Activated CD8-positive, alpha-beta T cell treated with anti-CD3 and anti-CD28 coated beads for 36 hours (primary cell): ENCODE results near the gene UBN1. TPM values are rescaled to one million over a fixed set of nuclear protein-coding genes. Genes with fewer than 3 reads are reported as not detected.

Experiments used
- ATAC-seq: fragments of 200-7000 bp; cut with Tn5 transposase; one replicate; pipeline ENCODE4 v1.10.0; 2021; ENCODE audit warnings: mild to moderate bottlenecking, moderate library complexity
- CTCF ChIA-PET: fragments of 350-600 bp; sonication (Branson Sonifier 250); formaldehyde crosslinking; loops from one replicate; lab custom pipeline; 2021; ENCODE audit warnings: antibody characterized with exemption; lab: Charles Lee
- POLR2A ChIA-PET: fragments of 350-600 bp; sonication (Branson Sonifier 250); formaldehyde crosslinking; loops from one replicate; lab custom pipeline; 2021; ENCODE audit warnings: antibody characterized with exemption; lab: Charles Lee
- DNase-seq: peaks from one replicate; pipeline ENCODE4 v3.0.0-alpha.2; 2020
- H3K27ac Mint-ChIP-seq: one replicate; pipeline ENCODE4 v1.8.0; 2021; ENCODE audit warnings: mild to moderate bottlenecking, mixed read lengths
- H3K27me3 Mint-ChIP-seq: one replicate; pipeline ENCODE4 v1.8.0; 2021; ENCODE audit warnings: mixed read lengths
- H3K36me3 Mint-ChIP-seq: one replicate; pipeline ENCODE4 v1.8.0; 2021; ENCODE audit warnings: low read depth, mixed read lengths
- H3K4me1 Mint-ChIP-seq: one replicate; pipeline ENCODE4 v1.8.0; 2021; ENCODE audit warnings: low read depth, mixed read lengths
- H3K4me3 Mint-ChIP-seq: one replicate; pipeline ENCODE4 v1.8.0; 2021; ENCODE audit warnings: mild to moderate bottlenecking, moderate library complexity, mixed read lengths
- H3K9me3 Mint-ChIP-seq: one replicate; pipeline ENCODE4 v1.8.0; 2021; ENCODE audit warnings: mixed read lengths
- intact Hi-C: fragments of 100-400 bp; cut with micrococcal nuclease; formaldehyde crosslinking; loops from one replicate; pipeline ENCODE4 v1.10.0; 2022
- total RNA-seq, 2 experiments: library from RNA; stranded (reverse); gene quantifications; one replicate each; pipeline ENCODE4 v1.2.3, GENCODE V29; 2021
- TF ChIP-seq, protein P1 (sequence below): fragments of 200-600 bp; IDR thresholded peaks from one replicate; pipeline ENCODE4 v1.8.0; 2022; ENCODE audit warnings: antibody characterized with exemption, mild to moderate bottlenecking

Gene UBN1
- total RNA-seq, 2 experiments from 2014 or later: 25.4 to 25.6 TPM

DNA sequence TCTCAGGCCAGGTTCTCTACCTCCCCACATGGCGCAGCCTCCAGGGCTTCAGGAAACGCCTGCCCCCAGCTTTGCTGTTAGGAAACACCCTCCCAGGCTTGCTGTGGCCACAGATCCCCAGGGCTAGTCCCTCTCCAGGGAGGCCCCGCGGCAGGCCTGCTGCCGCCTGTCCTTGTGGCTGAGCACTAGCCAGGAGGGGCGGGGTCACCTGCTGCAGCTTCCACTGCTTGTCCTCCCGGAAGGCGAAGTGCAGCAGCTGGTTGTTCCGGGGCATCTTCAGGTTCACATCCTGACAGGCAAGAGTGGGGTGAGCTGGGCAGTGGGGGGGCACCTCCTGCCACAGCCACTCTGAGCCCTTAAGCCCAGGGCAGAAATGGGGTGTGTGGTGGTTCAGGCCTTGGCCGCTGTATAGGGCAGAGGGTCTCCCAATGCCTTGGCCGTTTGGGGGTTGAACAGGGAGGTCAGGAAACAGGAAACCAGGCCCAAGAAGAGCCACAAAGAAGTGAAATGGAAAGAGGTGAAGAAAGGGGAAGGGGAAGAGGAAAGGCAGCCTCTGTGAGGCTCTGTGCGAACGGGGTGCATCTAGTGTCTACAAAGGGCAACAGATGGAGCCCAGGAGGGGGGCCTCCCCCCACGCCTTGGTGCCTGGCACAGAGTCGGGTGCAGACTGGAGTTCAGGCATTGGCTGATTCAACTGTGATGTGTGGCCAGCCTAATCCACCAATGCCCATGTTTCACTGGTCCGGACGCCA, 46.8 kb upstream of the UBN1 start:
- Mint-ChIP-seq H3K27ac (no peak overlapping the region), H3K27me3 (no peaks in the 10 kb centered on the region), H3K9me3 (no peaks in the 10 kb centered on the region), H3K36me3 (peaks cover 2% of the 10 kb centered on the region), H3K4me3 (peak overlapping the region; percentile 26), H3K4me1 (peaks cover 13% of the 10 kb centered on the region)
- intact Hi-C loops: no loop called here
- ChIA-PET POLR2A (interaction anchor here (1.1 kb wide), 1 partner anchor 12 kb away, joined by 3 read pairs; no protein-coding TSS in a partner anchor), CTCF (no interaction called here)
- TF ChIP-seq, protein P1, sequence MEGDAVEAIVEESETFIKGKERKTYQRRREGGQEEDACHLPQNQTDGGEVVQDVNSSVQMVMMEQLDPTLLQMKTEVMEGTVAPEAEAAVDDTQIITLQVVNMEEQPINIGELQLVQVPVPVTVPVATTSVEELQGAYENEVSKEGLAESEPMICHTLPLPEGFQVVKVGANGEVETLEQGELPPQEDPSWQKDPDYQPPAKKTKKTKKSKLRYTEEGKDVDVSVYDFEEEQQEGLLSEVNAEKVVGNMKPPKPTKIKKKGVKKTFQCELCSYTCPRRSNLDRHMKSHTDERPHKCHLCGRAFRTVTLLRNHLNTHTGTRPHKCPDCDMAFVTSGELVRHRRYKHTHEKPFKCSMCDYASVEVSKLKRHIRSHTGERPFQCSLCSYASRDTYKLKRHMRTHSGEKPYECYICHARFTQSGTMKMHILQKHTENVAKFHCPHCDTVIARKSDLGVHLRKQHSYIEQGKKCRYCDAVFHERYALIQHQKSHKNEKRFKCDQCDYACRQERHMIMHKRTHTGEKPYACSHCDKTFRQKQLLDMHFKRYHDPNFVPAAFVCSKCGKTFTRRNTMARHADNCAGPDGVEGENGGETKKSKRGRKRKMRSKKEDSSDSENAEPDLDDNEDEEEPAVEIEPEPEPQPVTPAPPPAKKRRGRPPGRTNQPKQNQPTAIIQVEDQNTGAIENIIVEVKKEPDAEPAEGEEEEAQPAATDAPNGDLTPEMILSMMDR: no peak
- ATAC-seq (no peak), DNase-seq (no peak)

DNA sequence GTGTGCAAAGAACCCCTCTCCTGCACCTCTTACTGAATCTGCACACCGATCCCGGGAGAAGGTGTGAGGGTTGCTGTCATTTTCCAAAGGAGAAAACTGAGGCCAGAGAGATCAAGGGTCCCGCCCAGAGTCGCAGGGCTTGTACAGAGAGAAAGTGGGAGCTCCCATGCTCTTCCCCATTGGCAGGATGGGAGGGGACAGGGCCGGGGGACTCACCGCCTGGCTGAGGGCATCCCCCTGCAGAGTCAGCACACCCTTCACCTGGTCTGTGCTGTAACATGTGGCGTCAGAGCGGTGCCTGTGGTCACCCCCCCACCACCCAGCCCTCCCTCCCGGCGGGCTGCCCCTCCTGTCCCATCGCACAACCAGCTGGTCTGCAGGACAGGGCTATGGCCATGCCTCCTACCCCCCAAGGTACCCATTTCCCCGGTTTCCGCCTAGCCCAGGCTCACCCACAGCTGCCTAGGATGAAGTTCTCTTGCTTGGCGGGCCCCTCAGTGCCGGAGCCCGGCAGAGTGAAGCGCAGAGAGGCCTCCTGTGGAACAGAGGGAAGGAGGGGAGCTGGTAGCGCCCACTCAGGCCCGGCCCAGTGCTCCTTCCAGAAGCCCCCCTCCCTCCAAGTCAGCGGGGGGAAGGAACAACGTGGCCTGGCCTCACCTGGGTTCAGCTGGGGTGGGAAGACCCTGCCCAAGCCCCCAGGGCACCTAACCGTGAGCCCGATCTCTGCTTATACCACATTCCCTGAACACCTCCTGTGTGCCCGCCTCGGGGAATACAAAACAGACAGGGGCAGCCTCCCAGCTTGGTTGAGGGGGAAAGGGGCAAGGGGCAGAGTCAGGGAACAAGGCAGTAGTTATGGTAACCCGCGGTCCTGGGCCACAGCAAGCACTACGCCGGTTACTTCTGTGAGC, 46.0 kb upstream of the UBN1 start:
- ATAC-seq (no peak), DNase-seq (no peak)
- Mint-ChIP-seq H3K9me3 (no peaks in the 10 kb centered on the region), H3K4me3 (peak overlapping the region; percentile 75), H3K27me3 (no peaks in the 10 kb centered on the region), H3K36me3 (peaks cover 2% of the 10 kb centered on the region), H3K4me1 (peaks cover 13% of the 10 kb centered on the region), H3K27ac (no peak overlapping the region)
- ChIA-PET CTCF (no interaction called here), POLR2A (interaction anchor here (0.9 to 1.1 kb wide), 2 partner anchors 38 to 64 kb away, joined by 3 to 4 read pairs; no protein-coding TSS in a partner anchor)
- TF ChIP-seq, protein P1: no peak
- intact Hi-C loops: no loop called here

GRCh38 chr16:4801962-4802658, 45.2 kb upstream of the UBN1 start, which contains the start of gene ROGDI:
Gene ROGDI (minus strand): TSS chr16:4802633. CDS start chr16:4802571, 62 bp downstream.
- ATAC-seq: peak; percentile 57
- H3K27me3 Mint-ChIP-seq: no peaks in the 10 kb centered on the region

GRCh38 chr16:4802659-4803287, 44.5 kb upstream of the UBN1 start:
- H3K4me3 Mint-ChIP-seq: peak overlapping the region; percentile 75
- H3K27me3 Mint-ChIP-seq: no peaks in the 10 kb centered on the region
- H3K4me1 Mint-ChIP-seq: peaks cover 13% of the 10 kb centered on the region
- CTCF ChIA-PET: interaction anchor here (1.0 to 1.3 kb wide), 2 partner anchors 68 to 399 kb away, joined by 3 to 8 read pairs; partner anchors contain the start of genes ANKS3 and DNAAF8
- DNase-seq (peak; percentile 88), ATAC-seq (peak; percentile 97)
- intact Hi-C loops: no loop called here
- H3K36me3 Mint-ChIP-seq: peaks cover 8% of the 10 kb centered on the region
- peak overlapping the region; percentile 64 for H3K27ac Mint-ChIP-seq
- POLR2A ChIA-PET: interaction anchor here (1.1 kb wide), 1 partner anchor 65 kb away, joined by 4 read pairs; no protein-coding TSS in a partner anchor
- H3K9me3 Mint-ChIP-seq: no peaks in the 10 kb centered on the region
- TF ChIP-seq, protein P1: no peak

More at GRCh38 chr16:4801962-4802658, 45.2 kb upstream of the UBN1 start, which contains the start of gene ROGDI:
- peaks cover 13% of the 10 kb centered on the region for H3K4me1 Mint-ChIP-seq
- POLR2A ChIA-PET: interaction anchor here (0.9 to 1.1 kb wide), 2 partner anchors 37 to 64 kb away, joined by 3 to 4 read pairs; no protein-coding TSS in a partner anchor
- peak within 1 kb of the TSS; percentile 64 for H3K27ac Mint-ChIP-seq
- H3K9me3 Mint-ChIP-seq: no peaks in the 10 kb centered on the region
- DNase-seq: peak; percentile 84
- intact Hi-C loops: no loop called here
- CTCF ChIA-PET: interaction anchor here (1.0 kb wide), 1 partner anchor 398 kb away, joined by 3 read pairs; no protein-coding TSS in a partner anchor
- peaks cover 2% of the 10 kb centered on the region for H3K36me3 Mint-ChIP-seq
- TF ChIP-seq, protein P1: no peak
- H3K4me3 Mint-ChIP-seq: peak within 1 kb of the TSS; percentile 75
